ENCODE measurements around the gene SORBS2.

DNA sequence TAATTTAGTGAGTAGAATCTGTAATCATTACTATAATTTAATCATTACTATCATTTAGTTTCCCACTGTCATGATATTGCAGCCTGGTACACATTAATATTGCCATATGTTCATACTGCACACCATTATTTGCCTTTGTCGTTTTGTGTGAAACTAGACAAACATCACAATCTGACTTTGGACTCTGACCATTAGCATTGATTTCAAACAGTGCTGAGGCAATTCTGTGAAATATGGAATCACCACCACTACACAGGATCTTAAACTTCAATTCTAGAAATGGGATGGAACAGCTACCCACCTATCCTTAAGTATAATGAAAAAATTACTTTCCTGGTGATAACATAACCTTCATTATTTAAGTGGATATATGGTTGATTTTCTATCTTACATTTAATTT, 98.3 kb downstream of the SORBS2 start:
- TF ChIP-seq FOS (IDR thresholded peaks at IDR 0.05; ENCODE audit: borderline replicate concordance, insufficient read depth, low read length) (no peak), EZH2 (IDR thresholded peaks at IDR 0.05; ENCODE audit: borderline replicate concordance, low read depth, low read length, severe bottlenecking) (no peak), POLR2A (IDR thresholded peaks at IDR 0.05; ENCODE audit: low read depth, low read length) (no peak), MYC (IDR thresholded peaks at IDR 0.05; ENCODE audit: low read depth, low read length) (no peak), POLR2AphosphoS5 (IDR thresholded peaks at IDR 0.05; ENCODE audit: insufficient read depth, low read depth, low read length) (no peak)
- TF ChIP-seq, protein P1, sequence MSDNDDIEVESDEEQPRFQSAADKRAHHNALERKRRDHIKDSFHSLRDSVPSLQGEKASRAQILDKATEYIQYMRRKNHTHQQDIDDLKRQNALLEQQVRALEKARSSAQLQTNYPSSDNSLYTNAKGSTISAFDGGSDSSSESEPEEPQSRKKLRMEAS (IDR thresholded peaks at IDR 0.05; ENCODE audit: insufficient read depth, insufficient read length), result no peak
- TF ChIP-seq, protein P2, sequence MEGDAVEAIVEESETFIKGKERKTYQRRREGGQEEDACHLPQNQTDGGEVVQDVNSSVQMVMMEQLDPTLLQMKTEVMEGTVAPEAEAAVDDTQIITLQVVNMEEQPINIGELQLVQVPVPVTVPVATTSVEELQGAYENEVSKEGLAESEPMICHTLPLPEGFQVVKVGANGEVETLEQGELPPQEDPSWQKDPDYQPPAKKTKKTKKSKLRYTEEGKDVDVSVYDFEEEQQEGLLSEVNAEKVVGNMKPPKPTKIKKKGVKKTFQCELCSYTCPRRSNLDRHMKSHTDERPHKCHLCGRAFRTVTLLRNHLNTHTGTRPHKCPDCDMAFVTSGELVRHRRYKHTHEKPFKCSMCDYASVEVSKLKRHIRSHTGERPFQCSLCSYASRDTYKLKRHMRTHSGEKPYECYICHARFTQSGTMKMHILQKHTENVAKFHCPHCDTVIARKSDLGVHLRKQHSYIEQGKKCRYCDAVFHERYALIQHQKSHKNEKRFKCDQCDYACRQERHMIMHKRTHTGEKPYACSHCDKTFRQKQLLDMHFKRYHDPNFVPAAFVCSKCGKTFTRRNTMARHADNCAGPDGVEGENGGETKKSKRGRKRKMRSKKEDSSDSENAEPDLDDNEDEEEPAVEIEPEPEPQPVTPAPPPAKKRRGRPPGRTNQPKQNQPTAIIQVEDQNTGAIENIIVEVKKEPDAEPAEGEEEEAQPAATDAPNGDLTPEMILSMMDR (IDR thresholded peaks at IDR 0.05; ENCODE audit: extremely low read depth in 1 of 2, insufficient read depth in 1 of 2, low read depth in 1 of 2, low read length in 2 of 2), result no peak

Measured in endothelial cell of umbilical vein (primary cell).